ENCODE data around the gene EBP. TPM values are rescaled to one million over a fixed set of nuclear protein-coding genes. Genes with fewer than 3 reads are reported as not detected.
"Not testable (repeated sequence)": the region's sequence is repeated elsewhere in the genome, so short reads cannot be mapped to it uniquely, and the experiment has no call there.

The EBP gene
- polyA plus RNA-seq, 4 donors: 69.1 to 76.2 (median 71.7) TPM

DNA sequence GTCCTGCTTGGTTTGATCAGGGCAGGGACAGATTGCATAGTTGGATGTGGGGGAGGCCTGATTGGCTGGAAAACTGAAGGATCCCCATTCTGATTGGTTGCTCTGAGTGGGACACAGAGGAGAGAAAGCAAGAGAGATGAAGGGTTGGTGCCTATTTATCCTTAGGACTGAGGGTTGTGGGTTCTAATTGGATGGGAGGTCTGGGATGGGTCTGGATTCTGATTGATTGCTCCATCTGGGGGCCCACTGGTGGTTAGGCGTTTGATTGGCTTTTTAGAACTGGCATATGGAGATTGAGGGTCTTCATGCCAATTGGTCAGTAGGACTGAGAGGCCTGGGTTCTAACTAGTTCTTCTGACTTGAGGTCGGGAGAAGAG lies 644 bp upstream of the EBP start:
- no peak for DNase-seq (ENCODE audit: low read depth in 4 of 4, low spot score in 3 of 4)

DNA sequence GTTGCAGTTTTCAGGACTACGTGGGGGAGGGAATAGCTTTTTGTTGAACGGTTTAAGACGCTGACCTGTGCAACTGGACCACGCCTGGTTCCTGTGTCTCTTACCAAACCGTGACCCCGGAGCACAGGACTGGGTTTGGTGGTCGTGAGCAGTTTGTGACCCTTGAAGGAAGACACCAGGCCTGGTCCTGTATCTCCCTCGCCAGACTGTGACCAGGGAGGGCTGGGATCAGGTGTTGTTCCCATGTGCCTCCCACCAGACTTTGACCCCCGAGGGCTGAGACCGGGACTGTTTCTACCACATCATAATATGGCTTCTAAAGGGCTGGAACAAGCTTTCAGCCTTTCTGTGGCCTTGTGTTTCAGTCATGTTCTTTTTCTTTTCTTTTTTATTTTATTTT lies 683 bp downstream of the EBP start:
- DNase-seq (ENCODE audit: low read depth in 4 of 4, low spot score in 3 of 4): no peak

DNA sequence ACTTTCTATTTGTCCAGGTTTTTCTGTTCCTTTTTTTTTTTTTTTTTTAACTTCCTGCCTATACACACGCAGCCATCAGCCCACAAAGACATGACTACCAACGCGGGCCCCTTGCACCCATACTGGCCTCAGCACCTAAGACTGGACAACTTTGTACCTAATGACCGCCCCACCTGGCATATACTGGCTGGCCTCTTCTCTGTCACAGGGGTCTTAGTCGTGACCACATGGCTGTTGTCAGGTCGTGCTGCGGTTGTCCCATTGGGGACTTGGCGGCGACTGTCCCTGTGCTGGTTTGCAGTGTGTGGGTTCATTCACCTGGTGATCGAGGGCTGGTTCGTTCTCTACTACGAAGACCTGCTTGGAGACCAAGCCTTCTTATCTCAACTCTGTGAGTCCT lies 2.1 kb downstream of the EBP start:
- DNase-seq (ENCODE audit: low read depth in 4 of 4, low spot score in 3 of 4): no peak

DNA sequence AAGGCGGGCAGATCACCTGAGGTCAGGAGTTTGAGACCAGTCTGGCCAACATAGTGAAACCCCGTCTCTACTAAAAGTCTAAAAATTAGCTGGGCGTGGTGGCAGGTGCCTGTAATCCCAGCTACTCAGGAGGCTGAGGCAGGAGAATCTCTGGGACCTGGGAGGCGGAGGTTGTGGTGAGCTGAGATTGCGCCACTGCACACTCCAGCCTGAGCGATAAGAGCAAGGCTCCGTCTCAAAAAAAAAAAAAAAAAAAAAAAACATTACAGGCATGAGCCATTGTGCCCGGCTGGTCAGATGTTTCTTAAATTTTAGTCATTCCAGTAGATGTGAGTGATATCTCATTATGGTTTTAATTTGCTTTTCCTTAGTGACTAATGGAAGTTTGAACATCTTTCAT lies 4.2 kb downstream of the EBP start:
- not testable (repeated sequence) for DNase-seq (ENCODE audit: low read depth in 4 of 4, low spot score in 3 of 4)

DNA sequence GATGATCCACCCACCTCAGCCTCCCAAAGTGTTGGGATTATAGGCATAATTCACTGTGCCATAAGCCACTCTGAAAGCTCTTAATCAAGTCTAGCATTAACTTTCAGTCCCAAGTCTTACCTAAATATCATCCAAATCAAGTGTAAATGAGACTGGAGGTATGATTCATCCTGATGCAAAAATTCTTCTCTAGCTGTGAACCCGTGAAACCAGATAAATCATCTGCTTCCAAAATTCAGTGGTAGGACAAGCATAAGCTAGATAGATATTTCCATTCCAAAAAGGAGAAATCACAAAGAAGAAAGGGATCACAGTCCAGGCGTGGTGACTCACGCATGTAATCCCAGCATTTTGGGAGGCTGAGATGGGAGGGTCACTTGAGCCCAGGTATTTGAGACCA lies 9.1 kb downstream of the EBP start:
- DNase-seq (ENCODE audit: low read depth in 4 of 4, low spot score in 3 of 4): no peak

DNA sequence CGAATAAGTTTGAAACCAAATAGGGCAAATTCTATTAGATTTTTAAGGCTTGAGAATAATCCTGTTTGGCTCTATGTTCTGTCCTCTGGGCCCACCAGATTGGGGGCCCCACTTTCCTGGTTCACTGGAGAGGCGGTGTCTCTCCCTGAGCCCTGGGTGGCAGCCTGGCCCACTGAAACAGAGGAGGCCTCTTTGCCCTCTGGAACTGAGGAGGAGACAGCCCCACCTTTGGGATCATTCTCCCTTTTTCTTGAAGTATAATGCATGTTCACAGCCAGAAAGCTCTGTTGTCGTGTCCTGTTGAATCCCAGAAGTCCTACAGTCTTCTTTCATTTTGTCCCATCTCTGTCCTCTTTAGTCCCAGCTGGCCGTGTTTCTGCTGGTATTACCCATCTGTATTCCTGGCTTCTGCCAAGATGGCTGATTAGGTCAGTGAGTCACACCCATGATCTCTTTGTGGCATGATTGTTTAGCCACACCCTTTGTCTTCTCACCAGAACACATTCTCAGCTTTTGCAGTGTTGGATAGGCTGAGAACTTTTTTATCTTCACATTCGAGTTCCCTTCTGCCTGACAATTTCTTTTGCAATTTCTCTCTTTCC lies 9.9 kb downstream of the EBP start:
- DNase-seq (ENCODE audit: low read depth in 4 of 4, low spot score in 3 of 4): no peak

DNA sequence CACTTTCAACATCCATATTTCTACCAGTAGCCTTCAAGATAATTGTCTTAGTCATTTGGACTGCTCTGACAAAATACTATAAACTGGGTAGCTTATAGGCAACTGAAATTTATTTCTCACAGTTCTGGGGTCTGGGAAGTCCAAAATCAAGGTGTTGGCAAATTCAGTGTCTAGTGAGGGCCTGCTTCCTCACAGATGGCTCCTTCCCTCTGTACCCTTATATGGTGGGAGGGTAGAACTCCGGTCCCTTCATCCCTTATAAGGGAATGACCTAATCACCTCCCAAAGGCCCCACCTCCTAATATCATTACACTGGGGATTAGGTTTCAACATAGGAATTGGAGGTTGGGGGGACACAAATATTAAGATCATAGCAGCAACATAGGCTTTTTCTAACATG lies 10.6 kb downstream of the EBP start:
- no peak for DNase-seq (ENCODE audit: low read depth in 4 of 4, low spot score in 3 of 4)

DNA sequence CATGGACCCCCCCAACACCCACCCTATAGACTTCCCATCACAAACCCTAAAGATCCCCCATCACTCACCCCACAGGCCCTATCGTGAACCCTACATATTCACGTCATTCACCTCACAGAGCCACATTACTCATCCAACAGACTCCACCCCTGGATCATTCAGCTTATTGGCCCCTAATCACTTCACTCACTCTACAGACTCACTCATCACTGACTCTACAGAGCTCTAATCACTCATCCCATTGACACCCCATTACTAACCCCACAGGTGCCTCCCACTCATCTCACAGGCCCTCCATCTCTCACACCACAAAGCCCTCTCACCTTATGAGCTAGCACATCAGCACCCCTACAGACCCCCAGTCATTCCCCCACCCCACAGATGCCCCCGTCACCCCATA lies 11.6 kb downstream of the EBP start:
- DNase-seq (ENCODE audit: low read depth in 4 of 4, low spot score in 3 of 4): no peak

DNA sequence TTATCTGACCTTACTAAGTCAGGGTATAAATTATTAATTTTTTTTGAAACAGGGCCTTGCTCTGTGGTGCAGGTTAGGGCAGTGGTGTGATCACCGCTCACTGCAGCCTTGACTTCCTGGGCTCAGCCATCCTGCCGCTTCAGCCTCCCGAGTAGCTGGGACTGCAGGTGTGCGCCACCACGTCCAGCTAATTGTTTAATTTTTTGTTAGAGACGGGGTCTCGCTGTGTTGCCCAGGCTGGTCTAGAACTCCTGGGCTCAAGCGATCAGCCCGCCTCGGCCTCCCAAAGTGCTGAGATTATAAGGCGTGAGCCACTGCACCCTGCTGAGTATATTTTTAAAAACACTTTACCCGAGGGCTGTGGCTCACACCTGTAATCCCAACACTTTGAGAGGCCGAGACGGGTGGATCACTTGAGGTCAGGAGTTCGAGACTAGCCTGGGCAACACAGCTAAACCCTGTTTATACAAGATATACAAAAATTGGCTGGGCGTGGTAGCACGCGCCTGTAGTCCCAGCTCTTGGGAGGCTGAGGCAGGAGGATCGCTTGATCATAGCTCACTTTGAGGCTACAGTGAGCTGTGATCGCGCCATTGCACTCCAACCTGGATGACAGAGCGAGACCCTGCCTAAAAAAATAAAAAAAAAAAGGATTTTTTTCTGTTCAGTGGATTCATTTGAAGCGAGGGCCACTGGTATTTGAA lies 17.2 kb downstream of the EBP start:
- DNase-seq (ENCODE audit: low read depth in 4 of 4, low spot score in 3 of 4): no peak

DNA sequence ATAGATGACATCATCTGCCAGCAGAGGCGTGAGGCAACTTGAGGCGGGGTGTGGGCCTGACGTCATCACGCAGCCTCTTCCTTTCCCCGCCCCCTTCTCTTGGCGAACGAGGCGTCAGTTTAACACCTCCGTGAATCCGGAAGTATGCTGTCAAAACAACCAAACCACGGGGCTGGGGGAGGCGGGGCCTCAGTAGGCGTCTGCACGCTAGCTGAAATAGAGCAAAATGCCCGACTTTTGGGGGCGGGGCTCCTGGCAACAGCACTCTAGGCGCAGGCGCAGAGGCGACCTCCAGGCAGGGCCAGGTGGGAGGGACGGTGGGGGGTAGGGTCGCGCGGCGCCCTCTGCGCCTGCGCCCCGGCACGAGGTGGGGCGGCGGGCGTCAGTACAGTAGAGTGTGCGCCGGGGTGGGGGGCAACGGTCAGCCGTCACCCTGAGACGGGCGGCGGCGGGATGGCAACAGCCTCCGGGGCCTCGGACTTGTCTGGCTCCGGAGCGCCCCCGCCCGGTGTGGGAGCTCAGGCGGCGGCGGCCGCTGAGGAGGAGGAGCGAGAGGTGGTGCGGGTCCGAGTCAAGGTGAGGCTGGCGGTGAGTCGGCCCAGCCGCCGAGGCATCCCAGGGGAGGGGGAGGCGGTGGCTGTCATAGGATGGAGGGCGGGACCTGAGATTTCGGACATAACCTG lies 17.9 kb downstream of the EBP start, which contains the start of gene TBC1D25:
Gene TBC1D25, plus strand, starts transcription at position 370 of the 683 bp plus-strand sequence. Its CDS starts 84 bp downstream, at position 454.
- DNase-seq (ENCODE audit: low read depth in 4 of 4, low spot score in 3 of 4): peak; percentile 83 to 89 (median 86)

DNA sequence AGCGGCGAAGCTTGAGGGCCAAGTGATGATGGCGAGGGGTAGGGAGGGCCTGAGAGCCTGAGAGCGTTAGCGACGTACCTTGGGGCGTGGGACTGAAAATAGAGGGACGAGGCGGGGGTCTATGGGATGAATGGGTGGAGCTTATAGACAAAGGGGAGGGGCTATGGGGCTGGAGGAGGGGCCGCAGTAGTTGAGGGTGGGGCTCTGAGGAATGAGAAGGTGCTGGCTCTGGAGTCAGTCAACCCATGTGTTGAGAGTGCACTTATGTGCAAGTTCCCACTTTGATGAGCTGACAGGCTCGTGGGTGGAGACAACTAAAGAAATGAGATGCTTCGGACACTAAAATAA lies 18.4 kb downstream of the EBP start:
- DNase-seq (ENCODE audit: low read depth in 4 of 4, low spot score in 3 of 4): peak in 1 of 4 donors; percentile 23

DNA sequence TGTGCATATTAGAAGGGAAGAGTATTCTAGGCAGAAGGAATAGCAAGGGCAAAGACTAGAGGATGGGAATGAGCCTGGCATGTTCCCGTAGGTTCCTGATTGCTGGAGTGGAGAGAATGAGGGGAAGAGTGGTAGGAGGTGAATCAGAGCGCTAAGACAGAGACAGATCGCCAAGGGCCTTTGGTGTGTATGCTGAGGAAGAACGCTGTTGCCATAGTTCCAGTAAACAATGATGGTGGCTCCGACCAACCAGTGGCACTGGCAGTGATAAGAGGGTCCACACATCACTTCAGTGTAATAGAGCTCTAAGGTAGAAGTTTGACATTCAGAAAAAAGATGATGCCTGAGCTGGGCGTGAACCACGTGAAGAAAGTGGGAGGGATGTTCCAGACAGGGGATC lies 18.9 kb downstream of the EBP start:
- no peak for DNase-seq (ENCODE audit: low read depth in 4 of 4, low spot score in 3 of 4)

DNA sequence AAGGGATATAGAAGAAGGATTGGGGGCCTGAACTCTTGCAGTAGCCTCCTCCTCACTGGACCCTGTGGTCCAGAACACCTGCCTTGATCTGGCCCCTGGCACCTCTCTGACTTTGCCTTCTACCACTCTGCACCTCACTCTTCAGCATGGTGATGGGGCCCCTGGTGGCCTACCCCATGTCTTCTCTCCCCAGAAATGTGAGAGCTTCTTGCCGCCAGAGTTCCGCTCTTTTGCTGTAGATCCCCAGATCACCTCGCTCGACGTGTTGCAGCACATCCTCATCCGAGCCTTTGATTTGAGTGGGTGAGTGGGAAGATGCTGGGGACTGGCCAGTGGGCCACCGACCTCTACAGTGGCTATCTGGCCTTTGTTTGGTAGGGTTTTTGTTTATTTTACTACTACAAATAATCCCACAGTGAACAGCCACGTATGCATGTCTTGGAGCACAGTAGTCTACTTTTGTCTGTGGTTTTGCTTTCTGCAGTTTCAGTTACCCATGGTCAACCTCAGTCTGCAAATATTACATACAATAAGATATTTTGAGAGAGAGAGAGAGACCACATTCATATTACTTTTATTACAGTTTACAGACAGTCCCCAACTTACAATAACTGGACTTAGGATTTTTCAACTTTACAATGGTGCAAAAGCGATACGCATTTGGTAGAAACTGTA lies 19.7 kb downstream of the EBP start:
- DNase-seq (ENCODE audit: low read depth in 4 of 4, low spot score in 3 of 4): no peak

DNA sequence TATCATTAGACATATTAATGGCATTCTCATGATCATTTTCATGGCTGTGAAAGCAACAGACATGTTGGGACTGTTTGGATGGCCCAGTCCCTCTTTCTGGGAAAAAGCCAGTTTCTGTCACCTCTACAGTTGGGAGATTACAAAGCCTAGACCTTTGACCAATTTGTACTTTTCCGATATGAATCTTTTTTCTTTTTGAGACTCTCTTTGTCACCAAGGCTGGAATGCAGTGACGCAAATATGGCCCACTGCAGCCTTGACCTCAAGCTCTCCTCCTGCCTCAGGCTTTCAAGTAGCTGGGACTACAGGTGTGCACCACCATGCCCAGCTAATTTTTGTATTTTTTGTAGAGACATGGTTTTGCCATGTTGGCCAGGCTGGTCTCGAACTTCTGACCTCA lies 27.3 kb downstream of the EBP start:
- DNase-seq (ENCODE audit: low read depth in 4 of 4, low spot score in 3 of 4): no peak

DNA sequence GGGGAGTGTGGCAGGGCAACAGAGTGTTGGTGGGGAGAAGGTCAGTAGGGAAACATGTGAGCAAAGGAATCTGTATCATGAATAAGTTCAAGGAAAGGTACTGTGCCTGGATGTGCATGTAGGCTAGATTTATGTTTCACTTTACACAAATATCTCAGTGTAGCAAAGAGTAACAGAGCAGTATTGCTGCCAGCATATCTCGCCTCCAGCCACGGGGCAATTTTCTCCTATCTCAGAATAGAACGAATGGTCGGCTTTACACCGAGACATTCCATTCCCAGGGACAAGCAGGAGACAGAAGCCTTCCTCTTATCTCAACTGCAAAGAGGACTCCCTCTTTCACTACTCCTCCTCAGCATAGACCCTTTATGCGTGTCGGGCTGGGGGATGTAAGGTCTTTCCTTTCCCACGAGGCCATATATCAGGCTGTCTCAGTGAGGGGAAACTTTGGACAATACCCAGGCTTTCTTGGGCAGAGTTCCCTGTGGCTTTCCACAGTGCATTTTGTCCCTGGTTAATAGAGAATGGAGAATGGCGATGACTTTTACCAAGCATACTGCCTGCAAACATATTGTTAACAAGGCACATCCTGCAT lies 34.2 kb downstream of the EBP start:
- not testable (repeated sequence) for DNase-seq (ENCODE audit: low read depth in 4 of 4, low spot score in 3 of 4)

DNA sequence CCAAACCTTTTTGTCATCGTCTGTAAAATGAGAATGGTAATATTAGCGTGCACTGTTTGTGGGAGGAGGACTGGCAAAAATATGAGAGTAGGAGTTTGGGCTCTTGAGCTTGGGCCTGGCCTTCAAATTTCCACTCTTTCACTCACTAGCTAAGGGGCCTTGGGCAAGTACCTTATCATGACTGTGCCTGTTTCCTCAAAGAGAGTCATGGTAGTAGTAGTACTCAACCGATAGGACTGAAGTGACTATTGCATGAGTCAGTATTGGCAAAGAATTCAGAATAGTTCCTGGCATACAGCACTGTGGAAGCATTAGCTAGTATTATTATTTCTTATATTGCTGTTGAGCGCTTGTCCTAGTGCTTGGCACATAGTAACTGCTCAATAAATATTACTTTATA lies 36.7 kb downstream of the EBP start:
- no peak for DNase-seq (ENCODE audit: low read depth in 4 of 4, low spot score in 3 of 4)

DNA sequence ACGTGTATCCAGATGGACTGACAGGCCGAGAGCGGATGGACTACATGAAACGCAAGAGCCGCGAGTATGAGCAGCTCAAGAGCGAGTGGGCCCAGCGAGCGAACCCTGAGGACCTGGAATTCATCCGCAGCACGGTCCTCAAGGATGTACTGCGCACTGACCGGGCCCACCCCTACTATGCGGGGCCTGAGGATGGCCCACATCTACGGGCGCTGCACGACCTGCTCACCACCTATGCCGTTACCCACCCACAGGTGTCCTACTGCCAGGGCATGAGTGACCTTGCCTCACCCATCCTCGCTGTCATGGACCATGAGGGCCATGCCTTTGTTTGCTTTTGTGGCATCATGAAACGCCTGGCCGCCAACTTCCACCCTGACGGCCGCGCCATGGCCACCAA lies 38.0 kb downstream of the EBP start:
- no peak for DNase-seq (ENCODE audit: low read depth in 4 of 4, low spot score in 3 of 4)

DNA sequence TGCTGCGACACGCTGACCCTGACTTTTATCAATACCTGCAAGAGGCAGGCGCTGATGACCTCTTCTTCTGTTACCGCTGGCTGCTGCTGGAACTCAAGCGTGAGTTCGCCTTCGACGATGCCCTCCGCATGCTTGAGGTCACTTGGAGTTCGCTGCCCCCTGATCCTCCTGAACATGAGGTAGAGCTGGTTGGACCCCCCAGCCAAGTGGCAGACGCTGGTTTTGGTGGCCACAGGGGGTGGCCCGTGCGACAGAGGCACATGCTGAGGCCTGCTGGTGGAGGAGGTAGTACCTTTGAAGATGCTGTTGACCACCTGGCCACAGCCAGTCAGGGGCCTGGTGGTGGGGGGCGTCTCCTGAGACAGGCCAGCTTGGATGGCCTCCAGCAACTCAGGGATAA lies 38.4 kb downstream of the EBP start:
- no peak for DNase-seq (ENCODE audit: low read depth in 4 of 4, low spot score in 3 of 4)

DNA sequence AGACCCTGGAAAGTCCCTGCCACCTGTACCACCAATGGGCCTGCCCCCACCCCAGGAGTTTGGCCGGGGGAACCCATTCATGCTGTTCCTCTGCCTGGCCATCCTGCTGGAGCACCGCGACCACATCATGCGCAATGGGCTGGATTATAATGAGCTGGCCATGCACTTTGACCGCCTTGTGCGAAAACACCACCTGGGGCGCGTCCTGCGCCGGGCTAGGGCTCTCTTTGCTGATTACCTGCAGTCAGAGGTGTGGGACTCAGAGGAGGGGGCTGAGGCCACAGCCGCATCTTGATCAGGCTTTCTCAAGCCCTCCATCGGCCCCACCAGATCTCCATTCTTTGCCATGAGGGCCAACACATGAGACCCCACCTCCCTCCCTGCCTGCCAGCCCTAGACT lies 39.1 kb downstream of the EBP start:
- DNase-seq (ENCODE audit: low read depth in 4 of 4, low spot score in 3 of 4): no peak

DNA sequence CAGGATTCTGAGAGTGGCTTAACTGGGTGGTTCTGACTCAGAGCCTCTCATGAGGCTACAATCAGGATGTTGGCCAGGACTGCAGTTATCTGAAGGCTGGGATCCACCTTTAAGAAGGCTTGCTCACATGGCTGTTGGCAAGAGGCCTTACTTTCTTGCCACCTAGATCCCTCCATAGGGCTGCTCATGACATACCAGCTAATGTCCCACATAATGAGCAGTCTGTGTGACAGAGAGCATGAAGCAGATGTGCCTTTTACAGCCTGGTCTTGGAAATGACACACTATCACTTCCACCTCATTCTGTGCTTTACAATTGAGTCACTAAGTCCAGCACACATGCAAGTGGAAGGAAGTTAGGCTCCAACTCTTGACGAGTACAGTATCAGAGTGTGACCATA lies 48.4 kb downstream of the EBP start:
- no peak for DNase-seq (ENCODE audit: low read depth in 4 of 4, low spot score in 3 of 4)

DNA sequence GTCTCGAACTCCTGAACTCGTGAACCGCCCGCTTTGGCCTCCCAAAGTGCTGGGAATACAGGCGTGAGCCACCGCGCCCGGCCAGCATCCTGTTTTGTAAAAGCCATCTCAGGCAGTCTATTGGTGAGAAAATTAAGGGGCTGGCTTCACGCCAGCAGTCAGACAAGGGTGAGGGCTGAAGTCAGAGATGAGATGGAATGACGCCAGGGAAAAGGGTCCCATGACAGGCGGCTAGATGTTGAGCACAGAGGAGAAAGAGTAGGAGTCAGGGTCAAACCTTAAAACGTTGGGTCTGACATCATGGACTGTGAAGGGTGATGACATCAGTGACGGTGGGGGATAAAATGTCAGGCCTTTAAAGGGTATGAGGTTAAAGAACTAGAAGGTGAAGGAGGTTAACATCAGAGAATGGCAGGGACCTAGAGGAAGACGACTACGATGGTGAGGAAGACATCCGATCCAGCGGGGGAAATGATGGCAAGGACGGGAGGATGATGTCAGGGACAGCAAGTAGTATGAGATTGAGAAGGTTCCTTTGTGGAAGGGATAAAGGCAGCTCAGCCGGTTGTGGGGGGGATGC lies 52.2 kb downstream of the EBP start:
- peak in 2 of 4 donors; percentile 13 to 14 for DNase-seq (ENCODE audit: low read depth in 4 of 4, low spot score in 3 of 4)

Data from right renal pelvis (tissue), 4 donors.